ENCODE measurements around the gene METTL25B. TPM values are rescaled to one million over a fixed set of nuclear protein-coding genes. Genes with fewer than 3 reads are reported as not detected.

The METTL25B gene
- total RNA-seq, 1 donor from 2014 or later = 7.9 TPM

- DNase-seq (ENCODE audit: low read depth, low spot score) = peak; percentile 51
These were observed 1.6 kb upstream of the METTL25B start for GRCh38 chr1:156726549-156727226.

- DNase-seq (ENCODE audit: low read depth, low spot score) = no peak
These were observed 777 bp upstream of the METTL25B start for GRCh38 chr1:156727492-156727891.

GRCh38 chr1:156728599-156729462 is 562 bp downstream of the METTL25B start, which contains the start of gene ISG20L2:
TSS of gene ISG20L2 (minus strand) at chr1:156728766. CDS start at chr1:156727652, 1,114 bp downstream.
- DNase-seq (ENCODE audit: low read depth, low spot score) = peak; percentile 94

- DNase-seq (ENCODE audit: low read depth, low spot score) = no peak
These were observed 5.8 kb downstream of the METTL25B start for GRCh38 chr1:156733989-156734584.

- DNase-seq (ENCODE audit: low read depth, low spot score) = no peak
These were observed 10.1 kb downstream of the METTL25B start for GRCh38 chr1:156738407-156738806.

- no peak for DNase-seq (ENCODE audit: low read depth, low spot score)
These were observed 10.6 kb downstream of the METTL25B start for GRCh38 chr1:156738916-156739315.

- DNase-seq (ENCODE audit: low read depth, low spot score) = no peak
These were observed 12.0 kb downstream of the METTL25B start for GRCh38 chr1:156740237-156740740.

- peak; percentile 99 for DNase-seq (ENCODE audit: low read depth, low spot score)
These were observed 12.6 kb downstream of the METTL25B start, which contains the start of gene MRPL24 for GRCh38 chr1:156740741-156741480. TSS of gene MRPL24 (minus strand) at chr1:156741088. CDS start at chr1:156738704, 2,384 bp downstream.

GRCh38 chr1:156741481-156741983 is 13.3 kb downstream of the METTL25B start:
- DNase-seq (ENCODE audit: low read depth, low spot score) = no peak

GRCh38 chr1:156742017-156742416 is 13.7 kb downstream of the METTL25B start:
- no peak for DNase-seq (ENCODE audit: low read depth, low spot score)

GRCh38 chr1:156742801-156743200 is 14.5 kb downstream of the METTL25B start:
- no peak for DNase-seq (ENCODE audit: low read depth, low spot score)

GRCh38 chr1:156743367-156744302 is 15.4 kb downstream of the METTL25B start:
- no peak for DNase-seq (ENCODE audit: low read depth, low spot score)

GRCh38 chr1:156744344-156744743 is 16.1 kb downstream of the METTL25B start:
- no peak for DNase-seq (ENCODE audit: low read depth, low spot score)

- DNase-seq (ENCODE audit: low read depth, low spot score) = no peak
These were observed 16.6 kb downstream of the METTL25B start for GRCh38 chr1:156744786-156745419.

GRCh38 chr1:156745881-156746280 is 17.6 kb downstream of the METTL25B start:
- no peak for DNase-seq (ENCODE audit: low read depth, low spot score)

GRCh38 chr1:156746406-156746727 is 18.1 kb downstream of the METTL25B start:
- no peak for DNase-seq (ENCODE audit: low read depth, low spot score)

GRCh38 chr1:156746728-156747631 is 18.7 kb downstream of the METTL25B start:
- DNase-seq (ENCODE audit: low read depth, low spot score) = peak; percentile 84

All from pulmonary artery endothelial cell (primary cell).